Choroid plexus epithelial cell (primary cell): ENCODE results near the gene DPP4.
A peak's percentile ranks its signal among the peaks of the same experiment; 100 is the strongest.
"Not testable (repeated sequence)": the region's sequence is repeated elsewhere in the genome, so short reads cannot be mapped to it uniquely, and the experiment has no call there.

Source experiments
- DNase-seq: peaks from one replicate; pipeline ENCODE4 v3.0.0-alpha.2; 2010; ENCODE audit warnings: low read depth
- H3K4me3 ChIP-seq: 2 replicates; pipeline ENCODE4 v1.5.1; 2011; ENCODE audit warnings: low read depth, mild to moderate bottlenecking, control low read depth, low read length, moderate library complexity
- TF ChIP-seq, protein P1 (sequence below): conservative IDR thresholded peaks from 2 replicates; pipeline ENCODE4 v1.5.1; 2011; ENCODE audit warnings: low read depth, mild to moderate bottlenecking, control low read depth, inconsistent platforms, low read length, moderate library complexity

The DPP4 gene

GRCh38 chr2:161983866-161984265 is 90.1 kb downstream of the DPP4 start:
- TF ChIP-seq, protein P1, sequence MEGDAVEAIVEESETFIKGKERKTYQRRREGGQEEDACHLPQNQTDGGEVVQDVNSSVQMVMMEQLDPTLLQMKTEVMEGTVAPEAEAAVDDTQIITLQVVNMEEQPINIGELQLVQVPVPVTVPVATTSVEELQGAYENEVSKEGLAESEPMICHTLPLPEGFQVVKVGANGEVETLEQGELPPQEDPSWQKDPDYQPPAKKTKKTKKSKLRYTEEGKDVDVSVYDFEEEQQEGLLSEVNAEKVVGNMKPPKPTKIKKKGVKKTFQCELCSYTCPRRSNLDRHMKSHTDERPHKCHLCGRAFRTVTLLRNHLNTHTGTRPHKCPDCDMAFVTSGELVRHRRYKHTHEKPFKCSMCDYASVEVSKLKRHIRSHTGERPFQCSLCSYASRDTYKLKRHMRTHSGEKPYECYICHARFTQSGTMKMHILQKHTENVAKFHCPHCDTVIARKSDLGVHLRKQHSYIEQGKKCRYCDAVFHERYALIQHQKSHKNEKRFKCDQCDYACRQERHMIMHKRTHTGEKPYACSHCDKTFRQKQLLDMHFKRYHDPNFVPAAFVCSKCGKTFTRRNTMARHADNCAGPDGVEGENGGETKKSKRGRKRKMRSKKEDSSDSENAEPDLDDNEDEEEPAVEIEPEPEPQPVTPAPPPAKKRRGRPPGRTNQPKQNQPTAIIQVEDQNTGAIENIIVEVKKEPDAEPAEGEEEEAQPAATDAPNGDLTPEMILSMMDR = no peak
- no peak overlapping the region for H3K4me3 ChIP-seq
- DNase-seq = peak; percentile 44

DNA sequence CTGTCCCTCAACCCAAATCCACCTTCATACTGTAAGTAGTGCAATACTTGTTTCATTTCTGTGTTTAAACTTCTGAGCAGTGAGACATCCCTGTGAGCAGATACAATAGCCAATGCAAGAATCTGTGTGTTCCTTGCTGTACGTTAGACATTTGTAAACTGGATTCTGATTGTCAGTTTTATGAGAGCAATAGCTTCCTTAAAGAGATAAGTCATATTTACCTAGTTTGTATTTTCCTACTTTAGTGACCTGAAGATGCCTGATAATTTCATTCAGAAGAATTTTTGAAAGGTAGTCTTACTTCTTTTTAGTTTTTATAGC is 90.7 kb downstream of the DPP4 start:
- TF ChIP-seq, protein P1 = no peak
- peak; percentile 34 for DNase-seq

GRCh38 chr2:161982548-161983330 is 91.3 kb downstream of the DPP4 start:
- DNase-seq = no peak
- TF ChIP-seq, protein P1 = no peak
- no peak overlapping the region for H3K4me3 ChIP-seq

More for the DNA sequence above, 90.7 kb downstream of the DPP4 start:
- no peak overlapping the region for H3K4me3 ChIP-seq

DNA sequence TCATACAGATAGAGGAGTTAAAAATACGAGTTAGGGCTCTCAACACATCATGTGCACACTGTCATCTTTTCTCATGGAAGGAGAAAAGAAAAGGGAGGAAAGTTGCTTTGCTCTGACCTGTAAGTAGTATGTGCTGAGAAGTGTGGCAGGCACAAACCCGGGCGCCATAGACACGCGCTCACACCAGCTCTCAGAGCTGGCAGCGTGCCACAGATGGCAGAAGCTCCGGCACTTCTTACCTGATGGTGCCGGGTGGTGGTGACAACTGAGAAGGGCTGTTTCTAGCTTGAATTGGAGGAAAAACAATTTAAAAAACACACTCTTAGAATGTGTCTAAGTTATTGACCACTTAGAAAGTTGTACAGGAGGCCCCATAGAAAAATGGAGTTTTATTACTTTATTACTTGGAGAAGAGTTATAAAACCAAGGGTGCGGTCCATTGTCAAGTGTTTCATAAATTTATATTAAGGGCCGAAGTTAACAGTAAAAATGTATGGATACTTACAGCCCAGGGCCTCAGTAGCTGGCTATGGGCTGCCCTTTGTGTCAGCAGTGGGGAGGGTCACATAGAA is 92.2 kb downstream of the DPP4 start:
- no peak for DNase-seq
- no peak overlapping the region for H3K4me3 ChIP-seq
- TF ChIP-seq, protein P1 = no peak

DNA sequence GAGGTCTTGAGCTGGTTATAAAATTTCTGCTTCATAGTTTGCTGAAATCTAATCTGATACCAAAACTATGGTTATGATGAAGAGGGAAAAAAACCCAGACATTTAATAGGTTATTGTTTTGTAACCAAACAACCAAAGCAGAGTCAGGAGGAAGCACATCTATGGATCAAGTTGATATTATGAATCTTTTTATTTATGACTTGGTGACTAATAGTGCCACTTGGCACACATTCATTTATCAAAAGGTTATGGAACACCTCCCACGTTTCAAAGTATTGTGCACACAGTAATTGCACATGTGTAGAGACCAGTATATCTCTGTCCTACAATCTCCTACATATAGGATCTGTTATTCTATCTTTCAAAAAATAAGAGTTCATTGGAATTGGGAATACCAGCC is 93.0 kb downstream of the DPP4 start:
- TF ChIP-seq, protein P1 = no peak
- DNase-seq = no peak
- no peak overlapping the region for H3K4me3 ChIP-seq

DNA sequence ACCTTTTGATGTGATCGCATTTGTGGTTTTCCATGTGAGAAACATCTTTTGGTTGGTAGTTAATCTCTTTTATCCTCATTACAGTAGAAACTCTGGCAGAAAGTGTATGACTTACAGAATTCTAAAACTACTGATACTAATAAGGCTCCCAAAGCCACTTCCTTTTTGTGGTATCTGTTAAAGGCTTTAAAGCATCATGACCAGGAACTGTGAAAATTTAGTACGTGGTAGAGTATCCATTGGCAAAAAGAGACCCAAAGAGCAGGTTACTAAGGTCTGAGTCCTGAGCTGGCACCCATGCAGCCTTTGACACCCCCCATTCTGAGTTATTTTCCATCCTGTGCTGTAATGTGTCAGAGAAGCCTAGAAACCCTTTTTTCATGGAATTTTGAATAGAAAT is 94.5 kb downstream of the DPP4 start:
- TF ChIP-seq, protein P1 = no peak
- DNase-seq = no peak

GRCh38 chr2:161977926-161978325 is 96.1 kb downstream of the DPP4 start:
- DNase-seq, H3K4me3 ChIP-seq: not testable (repeated sequence)

More for the DNA sequence above, 94.5 kb downstream of the DPP4 start:
- no peak overlapping the region for H3K4me3 ChIP-seq
